ENCODE results near the gene PTBP1. TPM values are rescaled to one million over a fixed set of nuclear protein-coding genes. Genes with fewer than 3 reads are reported as not detected.

PTBP1 gene
- total and polyA plus RNA-seq, 9 of the 15 experiments (the other 6 are each of a cell fraction or from before 2014, with no cell fraction given): 14.0 to 759 (median 234) TPM

DNA sequence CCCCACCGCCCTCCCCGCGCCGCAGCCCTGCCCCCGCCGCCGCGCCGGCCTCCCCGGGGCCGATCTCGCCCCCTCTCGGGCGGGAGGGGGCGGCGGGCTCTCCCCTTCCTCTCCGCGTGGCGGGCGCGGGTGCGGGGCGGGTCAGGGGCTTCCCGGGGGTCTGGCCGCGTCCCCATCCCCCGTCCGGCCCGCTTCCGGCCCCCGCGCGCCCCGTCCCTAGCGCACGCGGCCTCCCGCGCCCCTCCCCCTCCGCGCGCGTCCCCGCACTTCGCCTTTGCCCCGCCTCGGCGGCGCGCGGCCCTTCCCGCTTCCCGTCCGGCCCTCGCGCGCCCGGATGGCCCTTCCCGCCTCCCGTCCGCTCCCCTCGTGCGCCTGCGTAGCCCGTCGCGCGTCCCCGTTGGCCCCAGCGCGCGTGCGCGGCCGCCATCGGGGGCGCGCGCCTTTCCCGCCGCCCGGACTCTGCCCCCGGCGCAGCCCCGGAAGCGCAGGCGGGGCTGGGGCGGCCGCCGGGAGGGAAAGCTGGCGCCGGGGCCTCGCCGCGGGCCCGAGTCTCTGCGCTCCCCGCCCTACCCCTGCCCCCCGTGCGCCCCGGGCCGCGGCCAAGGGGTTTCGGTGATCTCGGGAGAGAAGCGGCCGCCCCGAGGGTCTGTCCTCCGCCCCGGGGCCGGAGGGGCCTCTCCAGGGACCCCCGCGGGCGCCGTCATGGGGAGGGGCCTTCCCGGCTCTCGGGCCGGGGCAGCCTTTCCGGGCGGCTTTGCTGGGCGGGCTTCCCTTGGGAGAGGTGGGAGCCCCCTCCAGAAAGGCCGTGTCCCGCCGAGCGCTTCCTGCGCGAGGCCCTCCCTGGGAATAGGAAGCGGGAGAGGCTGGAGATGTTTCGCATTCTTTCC is 519 bp downstream of the PTBP1 start (continued):
- TF ChIP-seq TGIF2 (CRISPR knock-in tag; IDR thresholded peaks at IDR 0.05) (peak; percentile 61; the same call in 1 of the 2 replicates), ZNF584 (CRISPR knock-in tag; IDR thresholded peaks at IDR 0.05; ENCODE audit: low read depth) (peak; percentile 88), FOXJ2 (tag; IDR thresholded peaks at IDR 0.05) (0 out of 2 replicates have a peak, but pooled peaks have one; percentile 18), SP1 (CRISPR knock-in tag; IDR thresholded peaks at IDR 0.05) (no peak), CCNT2 (IDR thresholded peaks at IDR 0.05; ENCODE audit: borderline replicate concordance, extremely low read depth, insufficient read length, low read depth, low read length) (peak; percentile 67), TARDBP (IDR thresholded peaks at IDR 0.05) (no peak; the same call in 1 of the 2 replicates), KLF16 (IDR thresholded peaks at IDR 0.05) (no peak), NR4A1 (CRISPR knock-in tag; IDR thresholded peaks at IDR 0.05) (no peak), NR4A1 (tag; IDR thresholded peaks at IDR 0.05) (no peak; the same call in 1 of the 2 replicates), ZNF121 (CRISPR knock-in tag; conservative IDR thresholded peaks at IDR 0.05) (no peak), ARID3B (CRISPR knock-in tag; IDR thresholded peaks at IDR 0.05; ENCODE audit: borderline replicate concordance) (no peak), ZNF384 (IDR thresholded peaks at IDR 0.05; ENCODE audit: low read depth, low read length) (no peak)
- TF ChIP-seq, protein P1, sequence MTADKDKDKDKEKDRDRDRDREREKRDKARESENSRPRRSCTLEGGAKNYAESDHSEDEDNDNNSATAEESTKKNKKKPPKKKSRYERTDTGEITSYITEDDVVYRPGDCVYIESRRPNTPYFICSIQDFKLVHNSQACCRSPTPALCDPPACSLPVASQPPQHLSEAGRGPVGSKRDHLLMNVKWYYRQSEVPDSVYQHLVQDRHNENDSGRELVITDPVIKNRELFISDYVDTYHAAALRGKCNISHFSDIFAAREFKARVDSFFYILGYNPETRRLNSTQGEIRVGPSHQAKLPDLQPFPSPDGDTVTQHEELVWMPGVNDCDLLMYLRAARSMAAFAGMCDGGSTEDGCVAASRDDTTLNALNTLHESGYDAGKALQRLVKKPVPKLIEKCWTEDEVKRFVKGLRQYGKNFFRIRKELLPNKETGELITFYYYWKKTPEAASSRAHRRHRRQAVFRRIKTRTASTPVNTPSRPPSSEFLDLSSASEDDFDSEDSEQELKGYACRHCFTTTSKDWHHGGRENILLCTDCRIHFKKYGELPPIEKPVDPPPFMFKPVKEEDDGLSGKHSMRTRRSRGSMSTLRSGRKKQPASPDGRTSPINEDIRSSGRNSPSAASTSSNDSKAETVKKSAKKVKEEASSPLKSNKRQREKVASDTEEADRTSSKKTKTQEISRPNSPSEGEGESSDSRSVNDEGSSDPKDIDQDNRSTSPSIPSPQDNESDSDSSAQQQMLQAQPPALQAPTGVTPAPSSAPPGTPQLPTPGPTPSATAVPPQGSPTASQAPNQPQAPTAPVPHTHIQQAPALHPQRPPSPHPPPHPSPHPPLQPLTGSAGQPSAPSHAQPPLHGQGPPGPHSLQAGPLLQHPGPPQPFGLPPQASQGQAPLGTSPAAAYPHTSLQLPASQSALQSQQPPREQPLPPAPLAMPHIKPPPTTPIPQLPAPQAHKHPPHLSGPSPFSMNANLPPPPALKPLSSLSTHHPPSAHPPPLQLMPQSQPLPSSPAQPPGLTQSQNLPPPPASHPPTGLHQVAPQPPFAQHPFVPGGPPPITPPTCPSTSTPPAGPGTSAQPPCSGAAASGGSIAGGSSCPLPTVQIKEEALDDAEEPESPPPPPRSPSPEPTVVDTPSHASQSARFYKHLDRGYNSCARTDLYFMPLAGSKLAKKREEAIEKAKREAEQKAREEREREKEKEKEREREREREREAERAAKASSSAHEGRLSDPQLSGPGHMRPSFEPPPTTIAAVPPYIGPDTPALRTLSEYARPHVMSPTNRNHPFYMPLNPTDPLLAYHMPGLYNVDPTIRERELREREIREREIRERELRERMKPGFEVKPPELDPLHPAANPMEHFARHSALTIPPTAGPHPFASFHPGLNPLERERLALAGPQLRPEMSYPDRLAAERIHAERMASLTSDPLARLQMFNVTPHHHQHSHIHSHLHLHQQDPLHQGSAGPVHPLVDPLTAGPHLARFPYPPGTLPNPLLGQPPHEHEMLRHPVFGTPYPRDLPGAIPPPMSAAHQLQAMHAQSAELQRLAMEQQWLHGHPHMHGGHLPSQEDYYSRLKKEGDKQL (CRISPR knock-in tag; IDR thresholded peaks at IDR 0.05; ENCODE audit: borderline replicate concordance): no peak

All from K562 (cell line).